Measurements from ENCODE around the gene SCARB1. TPM values are rescaled to one million over a fixed set of nuclear protein-coding genes. Genes with fewer than 3 reads are reported as not detected.

The SCARB1 gene
- total and polyA plus RNA-seq, 9 of the 15 experiments (the other 6 are each of a cell fraction or from before 2014, with no cell fraction given) = 0.56 to 157 (median 52.8) TPM

- no peak for TF ChIP-seq CEBPZ (IDR thresholded peaks at IDR 0.05; ENCODE audit: borderline replicate concordance, low read depth, low read length)
- TF ChIP-seq HNRNPH1 (optimal IDR thresholded peaks at IDR 0.05; ENCODE audit: low read depth, low read length) = no peak
- TF ChIP-seq ZBTB40 (IDR thresholded peaks at IDR 0.05) = no peak
- no peak for TF ChIP-seq ZBTB40 (CRISPR knock-in tag; IDR thresholded peaks at IDR 0.05)
- TF ChIP-seq ZNF384 (IDR thresholded peaks at IDR 0.05; ENCODE audit: low read depth, low read length) = no peak
- TF ChIP-seq ATF1 (CRISPR knock-in tag; IDR thresholded peaks at IDR 0.05) = no peak
- TF ChIP-seq ATF1 (tag; IDR thresholded peaks at IDR 0.05) = no peak
- TF ChIP-seq SFPQ (IDR thresholded peaks at IDR 0.05; ENCODE audit: low read depth, low read length) = no peak
- no peak for TF ChIP-seq ZBTB12 (CRISPR knock-in tag; IDR thresholded peaks at IDR 0.05)
- TF ChIP-seq ZFP1 (CRISPR knock-in tag; IDR thresholded peaks at IDR 0.05) = no peak
- TF ChIP-seq LARP7 (IDR thresholded peaks at IDR 0.05) = no peak
- TF ChIP-seq ZFX (CRISPR knock-in tag; IDR thresholded peaks at IDR 0.05) = no peak
Observed at GRCh38 chr12:124829708-124830304, 33.9 kb downstream of the SCARB1 start (continued).
